ENCODE measurements around the gene ANKRD31.
"Not testable (repeated sequence)": the region's sequence is repeated elsewhere in the genome, so short reads cannot be mapped to it uniquely, and the experiment has no call there.

The ANKRD31 gene

GRCh38 chr5:75189353-75189752, 47.3 kb downstream of the ANKRD31 start:
- H4K20me1 ChIP-seq (ENCODE audit: insufficient read depth, low read length, poor library complexity, severe bottlenecking): no peaks in the 10 kb centered on the region
- no peak overlapping the region for H3K4me2 ChIP-seq (ENCODE audit: low read depth, low read length, poor library complexity, severe bottlenecking)
- H3K36me3 ChIP-seq (ENCODE audit: insufficient read depth, low read length): no peaks in the 10 kb centered on the region
- H2AFZ ChIP-seq (ENCODE audit: low read length): no peak overlapping the region
- H3K9ac ChIP-seq (ENCODE audit: low read depth, low read length, poor library complexity, severe bottlenecking): no peak overlapping the region
- TF ChIP-seq CTCF (conservative IDR thresholded peaks at IDR 0.05; ENCODE audit: low read length): no peak
- no peak for TF ChIP-seq EZH2phosphoT487 (IDR thresholded peaks at IDR 0.05; ENCODE audit: borderline replicate concordance)
- H3F3A ChIP-seq (ENCODE audit: low read depth): no peaks in the 10 kb centered on the region
- H3K4me1 ChIP-seq (ENCODE audit: insufficient read depth, low read length, poor library complexity, severe bottlenecking): no peaks in the 10 kb centered on the region
- H3K9me3 ChIP-seq (ENCODE audit: insufficient read depth, low read depth, low read length): no peaks in the 10 kb centered on the region
- no peaks in the 10 kb centered on the region for H3K9me2 ChIP-seq (replicated peaks; ENCODE audit: low read depth, low read length)
- H3K4me3 ChIP-seq (ENCODE audit: low read length, poor library complexity, severe bottlenecking): no peak overlapping the region
- no peaks in the 10 kb centered on the region for H3K79me2 ChIP-seq (ENCODE audit: insufficient read depth, low read length)
- no peaks in the 10 kb centered on the region for H3K27me3 ChIP-seq (ENCODE audit: insufficient read depth, low read length, poor library complexity, severe bottlenecking)

GRCh38 chr5:75185763-75186162, 50.9 kb downstream of the ANKRD31 start:
- Histone ChIP-seq H4K20me1 (ENCODE audit: insufficient read depth, low read length, poor library complexity, severe bottlenecking) (no peaks in the 10 kb centered on the region), H3F3A (ENCODE audit: low read depth) (no peaks in the 10 kb centered on the region), H3K4me2 (ENCODE audit: low read depth, low read length, poor library complexity, severe bottlenecking) (no peak overlapping the region), H3K9me2 (replicated peaks; ENCODE audit: low read depth, low read length) (no peaks in the 10 kb centered on the region), H3K79me2 (ENCODE audit: insufficient read depth, low read length) (no peaks in the 10 kb centered on the region), H3K4me1 (ENCODE audit: insufficient read depth, low read length, poor library complexity, severe bottlenecking) (no peaks in the 10 kb centered on the region), H3K9ac (ENCODE audit: low read depth, low read length, poor library complexity, severe bottlenecking) (no peak overlapping the region), H3K27me3 (ENCODE audit: insufficient read depth, low read length, poor library complexity, severe bottlenecking) (no peaks in the 10 kb centered on the region), H2AFZ (ENCODE audit: low read length) (no peak overlapping the region), H3K4me3 (ENCODE audit: low read length, poor library complexity, severe bottlenecking) (no peak overlapping the region), H3K9me3 (ENCODE audit: insufficient read depth, low read depth, low read length) (no peaks in the 10 kb centered on the region), H3K36me3 (ENCODE audit: insufficient read depth, low read length) (no peaks in the 10 kb centered on the region)
- TF ChIP-seq EZH2phosphoT487 (IDR thresholded peaks at IDR 0.05; ENCODE audit: borderline replicate concordance) (no peak), CTCF (conservative IDR thresholded peaks at IDR 0.05; ENCODE audit: low read length) (no peak)

GRCh38 chr5:75176009-75176408, 60.7 kb downstream of the ANKRD31 start:
- not testable (repeated sequence) for H2AFZ ChIP-seq (ENCODE audit: low read length); H3K9me3 ChIP-seq (ENCODE audit: insufficient read depth, low read depth, low read length); H3K9ac ChIP-seq (ENCODE audit: low read depth, low read length, poor library complexity, severe bottlenecking); H3K27me3 ChIP-seq (ENCODE audit: insufficient read depth, low read length, poor library complexity, severe bottlenecking); H3K4me1 ChIP-seq (ENCODE audit: insufficient read depth, low read length, poor library complexity, severe bottlenecking); H3K79me2 ChIP-seq (ENCODE audit: insufficient read depth, low read length); H3K9me2 ChIP-seq (replicated peaks; ENCODE audit: low read depth, low read length); H3K4me3 ChIP-seq (ENCODE audit: low read length, poor library complexity, severe bottlenecking); H3F3A ChIP-seq (ENCODE audit: low read depth); H3K4me2 ChIP-seq (ENCODE audit: low read depth, low read length, poor library complexity, severe bottlenecking); H4K20me1 ChIP-seq (ENCODE audit: insufficient read depth, low read length, poor library complexity, severe bottlenecking); H3K36me3 ChIP-seq (ENCODE audit: insufficient read depth, low read length)

GRCh38 chr5:75174872-75175271, 61.8 kb downstream of the ANKRD31 start:
- not testable (repeated sequence) for H3K9ac ChIP-seq (ENCODE audit: low read depth, low read length, poor library complexity, severe bottlenecking); H3K4me3 ChIP-seq (ENCODE audit: low read length, poor library complexity, severe bottlenecking); H3F3A ChIP-seq (ENCODE audit: low read depth); H3K36me3 ChIP-seq (ENCODE audit: insufficient read depth, low read length); H3K27me3 ChIP-seq (ENCODE audit: insufficient read depth, low read length, poor library complexity, severe bottlenecking); H3K9me2 ChIP-seq (replicated peaks; ENCODE audit: low read depth, low read length); H4K20me1 ChIP-seq (ENCODE audit: insufficient read depth, low read length, poor library complexity, severe bottlenecking); H3K4me2 ChIP-seq (ENCODE audit: low read depth, low read length, poor library complexity, severe bottlenecking); H2AFZ ChIP-seq (ENCODE audit: low read length); H3K9me3 ChIP-seq (ENCODE audit: insufficient read depth, low read depth, low read length); H3K79me2 ChIP-seq (ENCODE audit: insufficient read depth, low read length); H3K4me1 ChIP-seq (ENCODE audit: insufficient read depth, low read length, poor library complexity, severe bottlenecking)
